Keratinocyte (primary cell): ENCODE results near the gene ECHS1. TPM values are rescaled to one million over a fixed set of nuclear protein-coding genes. Genes with fewer than 3 reads are reported as not detected.

ENCODE experiments used
- DNase-seq: peaks from one replicate; pipeline ENCODE4 v3.0.0-alpha.2; 2011; ENCODE audit warnings: low read depth, missing footprints, low spot score
- FAIRE-seq: peaks from 2 replicates; lab custom pipeline; 2011; peaks lifted over from hg19 to GRCh38; lab: Jason Lieb, UNC
- H2AFZ ChIP-seq: 2 replicates; pipeline ENCODE4 v1.6.0; 2012; ENCODE audit warnings: low read length, control low read depth, inconsistent platforms; ENCODE audit not compliant: control insufficient read depth
- H3K27ac ChIP-seq: 2 replicates; pipeline ENCODE4 v1.5.1; 2011; ENCODE audit warnings: low read length; ENCODE audit not compliant: control insufficient read depth, insufficient read depth
- H3K27me3 ChIP-seq: 3 replicates; pipeline ENCODE4 v1.6.0; 2011; ENCODE audit warnings: low read length; ENCODE audit not compliant: control insufficient read depth, insufficient read depth; ENCODE audit errors: extremely low read depth
- H3K36me3 ChIP-seq, 2 experiments: 2 replicates in 1 of 2; 3 replicates in 1 of 2; pipeline ENCODE4 v1.5.1; 2011; ENCODE audit warnings: low read length in 2 of 2, mild to moderate bottlenecking in 1 of 2; ENCODE audit not compliant: control insufficient read depth in 2 of 2, insufficient read depth in 2 of 2; ENCODE audit errors: extremely low read depth in 1 of 2
- H3K4me1 ChIP-seq: 3 replicates; pipeline ENCODE4 v1.5.1; 2011; ENCODE audit warnings: low read length; ENCODE audit not compliant: control insufficient read depth, insufficient read depth; ENCODE audit errors: extremely low read depth
- H3K4me2 ChIP-seq: 3 replicates; pipeline ENCODE4 v1.6.0; 2011; ENCODE audit warnings: low read depth, low read length; ENCODE audit not compliant: control insufficient read depth, insufficient read depth; ENCODE audit errors: extremely low read depth
- H3K4me3 ChIP-seq, 3 experiments: fragments of 200-600 bp in 1 of 3; sonication (generic) in 1 of 3; 2 replicates in 2 of 3; 3 replicates in 1 of 3; pipeline ENCODE4 v1.5.1; 2011 to 2016; ENCODE audit warnings: low read length in 3 of 3, mild to moderate bottlenecking in 3 of 3, control low read depth in 2 of 3, inconsistent platforms in 1 of 3, low read depth in 1 of 3, mixed read lengths in 1 of 3, mixed run types in 1 of 3, moderate library complexity in 1 of 3; ENCODE audit not compliant: control insufficient read depth in 2 of 3, insufficient read depth in 2 of 3; ENCODE audit errors: extremely low read depth in 1 of 3
- H3K79me2 ChIP-seq: 2 replicates; pipeline ENCODE4 v1.6.0; 2012; ENCODE audit warnings: low read length; ENCODE audit not compliant: control insufficient read depth, insufficient read depth
- H3K9ac ChIP-seq: 3 replicates; pipeline ENCODE4 v1.6.0; 2011; ENCODE audit warnings: low read length; ENCODE audit not compliant: control insufficient read depth, insufficient read depth; ENCODE audit errors: extremely low read depth
- H3K9me1 ChIP-seq: 3 replicates; pipeline ENCODE4 v1.6.0; 2011; ENCODE audit warnings: low read length; ENCODE audit not compliant: control insufficient read depth, insufficient read depth; ENCODE audit errors: extremely low read depth
- H3K9me3 ChIP-seq: 2 replicates; pipeline ENCODE4 v1.5.1; 2012; ENCODE audit warnings: low read depth, low read length; ENCODE audit not compliant: control insufficient read depth
- H4K20me1 ChIP-seq: 3 replicates; pipeline ENCODE4 v1.6.0; 2011; ENCODE audit warnings: low read length; ENCODE audit not compliant: control insufficient read depth, insufficient read depth; ENCODE audit errors: extremely low read depth
- EZH2 ChIP-seq: IDR thresholded peaks from one replicate; pipeline ENCODE4 v1.6.1; 2012; ENCODE audit warnings: inconsistent platforms, mild to moderate bottlenecking, low read length, moderate library complexity
- dilution Hi-C: fragments of 300-500 bp; cut with MboI; formaldehyde crosslinking; loops from one replicate; pipeline ENCODE4 v1.7.0; 2020; ENCODE audit warnings: low sequenced_read_pairs; ENCODE audit not compliant: extremely low pct_ligation_motif_present
- polyA plus RNA-seq, 5 experiments: library from polyadenylated mRNA; depleted of rRNA in 3 of 5; stranded (reverse) in 3 of 5; stranded (forward) in 1 of 5; unstranded in 1 of 5; fragments of >200 nt; gene quantifications; 1 replicate in 1 of 5; 2 replicates in 3 of 5; 3 replicates in 1 of 5; pipeline versions ENCODE4 v1.2.1 to v1.2.3, GENCODE V29; 2011 to 2012; ENCODE audit warnings: missing spikeins in 2 of 5, low read depth in 1 of 5, low replicate concordance in 1 of 5
- TF ChIP-seq, protein P1 (sequence below), 3 experiments: IDR thresholded peaks in 1 of 3; conservative IDR thresholded peaks in 1 of 3; optimal IDR thresholded peaks in 1 of 3; 2 replicates in 2 of 3; 3 replicates in 1 of 3; pipeline versions ENCODE3 to v1.5.1; 2011; ENCODE audit warnings: low read length in 3 of 3, mild to moderate bottlenecking in 3 of 3, moderate library complexity in 2 of 3, control low read depth in 1 of 3, inconsistent platforms in 1 of 3; ENCODE audit not compliant: insufficient read depth in 2 of 3; ENCODE audit errors: extremely low read depth in 1 of 3

The ECHS1 gene
- polyA plus RNA-seq, 1 donor (not counting 4 experiments of a cell fraction or from before 2014, with no cell fraction given) = 27.1 TPM

DNA sequence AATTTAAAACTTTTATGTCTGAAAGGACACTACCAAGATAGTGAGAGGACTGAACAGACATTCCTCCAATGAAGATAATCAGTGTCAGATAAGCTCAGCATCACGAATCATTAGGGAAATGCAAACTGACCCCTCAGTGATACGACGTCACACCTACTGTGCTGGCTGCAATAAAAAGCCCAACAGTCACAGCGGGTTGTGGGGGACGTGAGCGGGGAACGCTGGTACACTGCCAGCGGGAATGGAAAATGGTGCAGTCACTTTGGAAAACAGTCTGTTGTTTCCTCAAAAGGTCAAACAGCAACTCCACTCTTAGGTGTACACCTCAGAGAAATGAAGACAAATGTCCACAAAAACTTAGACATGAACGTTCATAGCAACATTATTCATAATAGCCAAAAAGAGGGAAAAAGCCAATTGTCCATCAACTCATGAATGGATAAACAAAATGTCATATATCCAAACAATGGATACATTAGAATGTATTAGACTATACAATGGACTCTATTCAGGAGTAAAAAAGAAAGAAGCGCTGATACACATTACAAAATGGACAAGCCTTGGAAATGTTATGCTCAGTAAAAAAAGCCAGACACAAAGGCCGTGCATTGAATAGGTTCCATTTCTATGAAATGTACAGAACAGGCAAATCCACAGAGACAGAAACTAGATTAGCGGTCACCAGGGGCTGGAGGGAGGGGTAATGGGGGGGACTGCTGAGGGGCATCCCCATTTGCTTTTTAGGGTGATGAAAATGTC, 2.4 kb upstream of the ECHS1 start:
- no peak overlapping the region for H3K9ac ChIP-seq
- H3K27ac ChIP-seq = no peak overlapping the region
- no peaks in the 10 kb centered on the region for H3K9me1 ChIP-seq
- H2AFZ ChIP-seq = no peak overlapping the region
- FAIRE-seq = no peak
- no peak overlapping the region for H3K4me3 ChIP-seq
- no peaks in the 10 kb centered on the region for H3K27me3 ChIP-seq
- no peak for DNase-seq
- dilution Hi-C loops = no loop called here
- TF ChIP-seq, protein P1, sequence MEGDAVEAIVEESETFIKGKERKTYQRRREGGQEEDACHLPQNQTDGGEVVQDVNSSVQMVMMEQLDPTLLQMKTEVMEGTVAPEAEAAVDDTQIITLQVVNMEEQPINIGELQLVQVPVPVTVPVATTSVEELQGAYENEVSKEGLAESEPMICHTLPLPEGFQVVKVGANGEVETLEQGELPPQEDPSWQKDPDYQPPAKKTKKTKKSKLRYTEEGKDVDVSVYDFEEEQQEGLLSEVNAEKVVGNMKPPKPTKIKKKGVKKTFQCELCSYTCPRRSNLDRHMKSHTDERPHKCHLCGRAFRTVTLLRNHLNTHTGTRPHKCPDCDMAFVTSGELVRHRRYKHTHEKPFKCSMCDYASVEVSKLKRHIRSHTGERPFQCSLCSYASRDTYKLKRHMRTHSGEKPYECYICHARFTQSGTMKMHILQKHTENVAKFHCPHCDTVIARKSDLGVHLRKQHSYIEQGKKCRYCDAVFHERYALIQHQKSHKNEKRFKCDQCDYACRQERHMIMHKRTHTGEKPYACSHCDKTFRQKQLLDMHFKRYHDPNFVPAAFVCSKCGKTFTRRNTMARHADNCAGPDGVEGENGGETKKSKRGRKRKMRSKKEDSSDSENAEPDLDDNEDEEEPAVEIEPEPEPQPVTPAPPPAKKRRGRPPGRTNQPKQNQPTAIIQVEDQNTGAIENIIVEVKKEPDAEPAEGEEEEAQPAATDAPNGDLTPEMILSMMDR (optimal IDR thresholded peaks at IDR 0.05 in 1 of 3, IDR thresholded peaks at IDR 0.05 in 1 of 3, conservative IDR thresholded peaks at IDR 0.05 in 1 of 3; ENCODE audit: extremely low read depth in 1 of 3, insufficient read depth in 2 of 3, low read length in 3 of 3) = no peak
- no peak for TF ChIP-seq EZH2
- no peak overlapping the region for H3K4me2 ChIP-seq
- H3K79me2 ChIP-seq = no peaks in the 10 kb centered on the region
- H3K9me3 ChIP-seq = no peaks in the 10 kb centered on the region
- peaks cover 0 to 2% of the 10 kb centered on the region in 2 experiments for H3K36me3 ChIP-seq
- no peaks in the 10 kb centered on the region for H4K20me1 ChIP-seq
- peaks cover 5% of the 10 kb centered on the region for H3K4me1 ChIP-seq

- no peaks in the 10 kb centered on the region for H4K20me1 ChIP-seq
- H3K4me2 ChIP-seq = peak overlapping the region; percentile 45
- TF ChIP-seq, protein P1 (optimal IDR thresholded peaks at IDR 0.05 in 1 of 3, IDR thresholded peaks at IDR 0.05 in 1 of 3, conservative IDR thresholded peaks at IDR 0.05 in 1 of 3; ENCODE audit: extremely low read depth in 1 of 3, insufficient read depth in 2 of 3, low read length in 3 of 3) = no peak
- TF ChIP-seq EZH2 = no peak
- peaks cover 13 to 15% of the 10 kb centered on the region in 2 experiments for H3K36me3 ChIP-seq
- H3K27me3 ChIP-seq = no peaks in the 10 kb centered on the region
- no peak overlapping the region for H3K27ac ChIP-seq
- DNase-seq = no peak
- H3K4me3 ChIP-seq = peak overlapping the region in 2 of 3 experiments; percentile 42 to 93
- no peaks in the 10 kb centered on the region for H3K9me1 ChIP-seq
- dilution Hi-C loops = no loop called here
- FAIRE-seq = no peak
- H3K9me3 ChIP-seq = no peaks in the 10 kb centered on the region
- no peak overlapping the region for H3K9ac ChIP-seq
- H2AFZ ChIP-seq = no peak overlapping the region
- peaks cover 5% of the 10 kb centered on the region for H3K4me1 ChIP-seq
- no peaks in the 10 kb centered on the region for H3K79me2 ChIP-seq
Observed at GRCh38 chr10:133372507-133372906, 647 bp downstream of the ECHS1 start.
